SH-SY5Y (cell line): ENCODE measurements around the gene HIVEP2.

Experiments
- GATA2 ChIP-seq: IDR thresholded peaks from 2 replicates; pipeline ENCODE4 v1.6.1; 2011; ENCODE audit warnings: mild to moderate bottlenecking, low read depth, low read length
- GATA3 ChIP-seq: IDR thresholded peaks from 2 replicates; pipeline ENCODE4 v1.6.1; 2011; ENCODE audit warnings: low read depth, mild to moderate bottlenecking, low read length, moderate library complexity

GRCh38 chr6:142713959-142714358 is 231.0 kb downstream of the HIVEP2 start:
- TF ChIP-seq GATA3 (no peak), GATA2 (no peak)
